ENCODE data around the gene CDKN3.
"Not testable (repeated sequence)": the region's sequence is repeated elsewhere in the genome, so short reads cannot be mapped to it uniquely, and the experiment has no call there.

Gene CDKN3

GRCh38 chr14:54370323-54371198 lies 26.2 kb upstream of the CDKN3 start:
- FAIRE-seq, result no peak

- no peak for FAIRE-seq
These were observed 22.5 kb upstream of the CDKN3 start for GRCh38 chr14:54374117-54374884.

- FAIRE-seq, result no peak
These were observed 19.3 kb upstream of the CDKN3 start for GRCh38 chr14:54377501-54377900.

- not testable (repeated sequence) for FAIRE-seq
These were observed 17.9 kb upstream of the CDKN3 start for GRCh38 chr14:54378893-54379292.

- FAIRE-seq, result not testable (repeated sequence)
These were observed 16.2 kb upstream of the CDKN3 start for GRCh38 chr14:54380558-54380957.

- no peak for FAIRE-seq
These were observed 15.0 kb upstream of the CDKN3 start for GRCh38 chr14:54381821-54382220.

- no peak for FAIRE-seq
These were observed 13.0 kb upstream of the CDKN3 start for GRCh38 chr14:54383835-54384234.

- FAIRE-seq, result no peak
These were observed 11.3 kb upstream of the CDKN3 start for GRCh38 chr14:54385556-54385955.

- no peak for FAIRE-seq
These were observed 9.5 kb upstream of the CDKN3 start for GRCh38 chr14:54387328-54387727.

GRCh38 chr14:54392131-54392859 lies 4.5 kb upstream of the CDKN3 start:
- FAIRE-seq, result no peak

GRCh38 chr14:54392986-54393884 lies 3.6 kb upstream of the CDKN3 start:
- not testable (repeated sequence) for FAIRE-seq

GRCh38 chr14:54394596-54394995 lies 2.2 kb upstream of the CDKN3 start:
- no peak for FAIRE-seq

GRCh38 chr14:54395284-54395683 lies 1.5 kb upstream of the CDKN3 start:
- FAIRE-seq, result no peak

- FAIRE-seq, result no peak
These were observed 1.1 kb upstream of the CDKN3 start for GRCh38 chr14:54395716-54396115.

GRCh38 chr14:54396183-54396492 lies 669 bp upstream of the CDKN3 start:
- FAIRE-seq, result no peak

GRCh38 chr14:54399560-54399959 lies 2.8 kb downstream of the CDKN3 start:
- FAIRE-seq, result no peak

GRCh38 chr14:54403401-54404005 lies 6.7 kb downstream of the CDKN3 start:
- not testable (repeated sequence) for FAIRE-seq

- FAIRE-seq, result no peak
These were observed 13.4 kb downstream of the CDKN3 start for GRCh38 chr14:54410215-54410614.

GRCh38 chr14:54411371-54411770 lies 14.6 kb downstream of the CDKN3 start:
- FAIRE-seq, result no peak

- FAIRE-seq, result no peak
These were observed 23.8 kb downstream of the CDKN3 start for GRCh38 chr14:54420478-54421142.

- FAIRE-seq, result no peak
These were observed 27.2 kb downstream of the CDKN3 start for GRCh38 chr14:54423991-54424390.

Measured in endometrium (tissue), 2 donors.